HG03097 (cell line): Measurements from ENCODE around the gene CELSR1.

ENCODE experiments used
- ATAC-seq: cut with Tn5 transposase; IDR thresholded peaks from one replicate; pipeline ENCODE4 v1.9.1; 2021; ENCODE audit not compliant: unreplicated experiment, low FRiP score

CELSR1 gene

DNA sequence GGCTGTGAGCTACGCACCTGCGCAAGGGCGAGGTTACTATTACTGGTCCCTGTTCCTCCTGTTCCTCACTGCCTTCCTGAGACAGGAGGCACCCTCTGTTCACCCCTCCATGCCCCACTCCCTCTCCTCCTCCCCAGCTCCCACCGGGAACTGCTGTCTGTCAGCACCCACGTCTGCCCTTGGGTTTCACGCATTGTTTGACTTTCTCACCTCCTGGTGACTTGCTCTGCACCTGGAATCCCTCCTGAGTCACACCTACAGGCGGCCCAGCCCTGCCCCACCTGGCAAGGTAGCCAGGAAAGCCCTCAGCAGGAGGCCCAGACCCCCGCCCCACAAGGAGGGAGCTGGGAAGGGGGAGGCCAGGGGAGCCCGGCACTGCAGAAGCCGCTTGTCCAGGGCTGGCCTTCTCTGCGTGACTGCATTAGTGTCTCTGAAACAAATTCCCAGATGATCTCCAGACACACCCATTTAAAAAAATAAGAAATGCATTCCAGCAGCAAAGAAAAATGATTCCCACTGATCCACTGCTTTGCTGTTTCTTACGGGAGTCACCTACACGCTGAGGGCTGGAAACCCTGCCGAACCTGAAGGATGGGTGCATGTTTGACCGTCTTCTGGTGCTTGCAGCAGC lies 86.4 kb downstream of the CELSR1 start:
- ATAC-seq = no peak

DNA sequence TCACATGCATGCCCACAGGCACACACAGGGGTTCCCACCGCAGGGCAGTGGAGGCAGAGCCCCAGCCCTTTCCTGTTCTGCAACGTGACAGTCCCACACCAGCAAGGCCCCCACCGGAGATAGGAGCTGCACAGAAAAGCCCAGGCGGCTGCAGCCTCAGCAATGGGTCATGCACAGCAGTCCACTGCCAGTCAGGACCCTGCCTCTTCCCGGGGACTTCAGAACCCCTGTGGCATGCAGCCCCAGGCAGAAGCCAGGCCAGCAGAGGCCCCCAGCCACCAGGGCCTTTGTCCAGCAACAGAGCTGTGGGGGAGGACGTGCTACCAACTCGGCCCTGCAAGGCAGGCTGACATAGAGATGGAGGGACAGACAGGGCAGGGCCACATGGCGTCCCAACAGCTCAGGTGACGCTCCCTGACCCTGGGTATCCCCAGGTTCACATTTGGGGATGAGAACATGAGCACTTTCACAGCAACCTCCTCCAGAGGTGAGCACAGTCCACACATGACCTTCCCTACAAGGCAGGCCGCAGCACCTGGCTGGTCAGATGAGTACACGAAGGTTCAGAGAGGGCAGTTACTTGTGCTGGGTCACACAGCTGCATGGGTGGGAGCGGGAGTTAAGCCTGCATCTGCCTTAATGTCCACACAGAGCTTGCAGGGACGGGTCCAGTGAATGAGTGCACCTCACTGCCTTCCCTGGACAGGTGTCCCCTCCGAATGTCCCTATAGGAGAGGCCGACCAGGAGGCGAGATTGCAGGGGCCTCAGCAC lies 87.3 kb downstream of the CELSR1 start:
- no peak for ATAC-seq

- no peak for ATAC-seq
Observed at GRCh38 chr22:46449116-46449691, 88.2 kb downstream of the CELSR1 start.

DNA sequence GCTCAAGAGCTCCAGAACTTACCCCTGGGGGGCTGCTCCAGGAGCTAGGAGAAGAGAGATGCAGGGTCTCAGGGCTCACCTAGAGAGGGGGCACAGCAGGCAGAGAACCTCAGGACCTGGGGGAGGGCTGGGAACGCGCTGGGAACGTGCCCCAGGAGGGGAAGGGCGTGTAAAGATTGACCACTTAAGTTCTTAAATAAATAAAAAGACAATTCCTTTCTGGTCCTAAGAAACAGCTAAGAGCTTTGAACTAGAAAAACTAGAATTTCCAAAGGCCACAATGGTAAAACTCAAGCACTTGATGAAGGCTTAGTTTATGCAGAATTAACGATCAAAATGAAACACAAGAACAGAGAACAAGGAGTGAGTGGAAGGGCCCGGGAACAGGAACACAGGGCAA lies 89.1 kb downstream of the CELSR1 start:
- ATAC-seq = no peak

DNA sequence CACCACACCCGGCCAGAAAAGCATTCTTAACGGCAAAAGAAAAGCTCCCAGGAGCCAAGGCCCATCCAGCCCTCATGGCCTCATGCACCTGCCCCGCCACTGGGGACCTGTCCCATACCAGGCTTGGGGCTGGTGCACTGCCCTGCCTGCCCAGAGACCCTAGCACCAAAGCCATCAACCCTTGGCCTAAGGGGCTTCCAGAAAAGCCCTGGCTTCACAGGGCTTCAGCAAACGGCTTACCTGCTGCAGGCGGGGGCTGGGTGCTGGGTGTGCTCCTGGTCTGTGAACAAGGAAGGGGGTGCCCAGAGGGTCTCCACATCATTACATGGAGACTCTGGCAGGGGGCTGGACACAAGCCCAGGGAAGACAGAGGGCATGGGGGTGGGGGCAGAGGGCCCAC lies 89.5 kb downstream of the CELSR1 start:
- ATAC-seq = no peak

DNA sequence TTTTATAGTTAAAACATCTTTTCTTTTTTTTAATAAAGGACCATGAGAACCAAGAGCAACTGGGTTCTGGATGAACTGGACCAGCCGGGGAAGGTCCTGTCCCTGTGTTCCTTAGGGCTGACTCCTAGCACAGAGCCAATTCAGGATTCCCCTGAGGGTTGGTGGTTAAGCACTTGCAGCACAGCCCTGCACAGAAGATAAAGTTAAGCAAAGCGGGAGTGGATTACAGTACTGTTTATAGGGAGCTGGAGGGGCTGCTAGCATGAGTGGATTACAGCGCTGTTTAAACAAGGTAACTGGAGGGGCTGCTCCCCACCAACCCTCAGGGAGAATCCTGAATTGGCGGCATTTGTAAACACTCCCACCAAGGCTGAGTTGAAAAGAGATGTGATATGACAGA lies 90.6 kb downstream of the CELSR1 start:
- ATAC-seq = no peak

GRCh38 chr22:46445771-46446420 lies 91.5 kb downstream of the CELSR1 start:
- no peak for ATAC-seq

DNA sequence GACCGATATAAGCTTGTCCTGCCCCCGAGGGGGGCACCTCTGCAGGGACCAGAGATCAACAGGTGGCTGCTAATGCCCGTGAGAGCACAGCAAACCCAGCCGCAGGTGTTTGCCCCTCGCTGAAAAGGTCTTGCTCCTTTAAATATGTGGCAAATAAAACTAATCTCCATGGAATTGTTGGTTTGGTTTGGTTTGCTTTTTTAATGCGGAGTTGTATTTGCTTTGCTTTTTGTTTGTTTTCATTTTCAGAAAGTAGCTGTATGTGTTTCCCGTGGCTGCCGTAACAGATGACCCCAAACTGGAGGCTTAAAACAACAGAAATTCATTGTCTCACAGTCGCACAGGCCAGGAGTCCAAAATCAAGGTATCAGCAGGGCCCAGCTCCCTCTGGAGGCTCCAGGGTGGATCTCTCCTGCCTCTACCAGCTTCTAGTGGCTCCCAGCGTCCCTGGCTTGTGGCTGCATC lies 93.0 kb downstream of the CELSR1 start:
- no peak for ATAC-seq

DNA sequence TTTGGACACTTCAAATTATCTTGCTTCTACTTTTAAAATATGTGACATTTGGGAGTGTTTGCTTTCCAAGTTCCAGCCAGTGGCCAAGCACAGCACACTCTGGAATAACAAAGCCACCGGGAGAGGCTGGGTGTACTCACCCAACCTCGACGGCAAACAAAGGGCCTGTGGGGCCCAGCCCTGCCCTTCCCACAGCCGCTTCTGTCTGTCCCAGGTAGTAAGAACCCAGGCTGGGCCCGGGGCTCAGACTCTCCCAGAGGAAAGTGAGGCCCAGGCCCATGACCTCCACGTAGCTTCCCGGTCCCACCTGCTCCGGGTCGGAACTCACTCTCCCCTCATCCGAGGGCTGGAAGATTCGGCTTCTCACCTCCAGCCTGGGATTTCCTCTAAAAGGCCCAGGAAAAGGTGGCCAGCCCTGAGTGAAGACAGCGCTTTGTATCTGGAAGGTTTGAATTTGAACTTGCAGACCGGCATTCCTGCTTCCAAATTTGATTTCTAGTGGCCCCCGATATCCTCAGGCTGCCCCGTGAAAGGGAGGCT lies 93.5 kb downstream of the CELSR1 start:
- no peak for ATAC-seq

- ATAC-seq = no peak
Observed at GRCh38 chr22:46442217-46442853, 95.1 kb downstream of the CELSR1 start.

- ATAC-seq = no peak
Observed at GRCh38 chr22:46439576-46440465, 97.6 kb downstream of the CELSR1 start.

GRCh38 chr22:46439111-46439510 lies 98.3 kb downstream of the CELSR1 start:
- no peak for ATAC-seq

DNA sequence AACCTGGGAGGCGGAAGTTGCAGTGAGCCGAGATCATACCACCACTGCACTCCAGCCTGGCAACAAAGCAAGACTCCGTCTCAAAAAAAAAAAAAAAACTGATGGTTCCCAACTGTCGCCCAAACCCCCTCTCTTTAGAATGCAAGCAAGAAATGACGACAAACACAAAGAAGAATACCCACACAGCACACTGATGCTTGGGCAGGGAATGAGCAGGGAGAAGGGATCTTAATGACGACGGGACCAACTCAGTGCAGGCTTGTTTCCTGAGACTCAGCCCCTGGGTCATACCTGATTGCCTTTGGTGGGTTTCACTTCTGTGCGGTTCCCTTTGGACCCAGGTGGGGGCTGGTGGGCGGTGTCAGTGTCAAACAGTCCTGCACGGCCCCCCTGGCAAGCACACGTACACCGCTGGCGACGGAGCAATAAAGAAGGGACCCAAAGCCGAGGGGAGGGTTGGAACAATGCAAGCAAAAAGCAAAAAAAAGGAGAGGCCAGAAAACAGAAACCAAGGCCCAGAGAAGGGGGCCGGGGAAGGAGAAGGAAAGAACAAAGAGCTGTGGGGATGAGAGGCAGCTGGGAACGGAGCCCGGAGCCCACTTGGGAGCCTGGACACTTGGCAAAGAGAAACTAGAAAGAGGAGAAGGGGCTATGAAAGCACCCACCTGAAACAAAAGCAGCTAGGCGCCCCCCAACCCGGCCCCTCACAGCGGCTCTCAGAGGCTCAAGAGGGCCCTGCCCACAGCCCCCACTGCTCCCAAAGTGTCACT lies 99.6 kb downstream of the CELSR1 start:
- ATAC-seq = no peak

DNA sequence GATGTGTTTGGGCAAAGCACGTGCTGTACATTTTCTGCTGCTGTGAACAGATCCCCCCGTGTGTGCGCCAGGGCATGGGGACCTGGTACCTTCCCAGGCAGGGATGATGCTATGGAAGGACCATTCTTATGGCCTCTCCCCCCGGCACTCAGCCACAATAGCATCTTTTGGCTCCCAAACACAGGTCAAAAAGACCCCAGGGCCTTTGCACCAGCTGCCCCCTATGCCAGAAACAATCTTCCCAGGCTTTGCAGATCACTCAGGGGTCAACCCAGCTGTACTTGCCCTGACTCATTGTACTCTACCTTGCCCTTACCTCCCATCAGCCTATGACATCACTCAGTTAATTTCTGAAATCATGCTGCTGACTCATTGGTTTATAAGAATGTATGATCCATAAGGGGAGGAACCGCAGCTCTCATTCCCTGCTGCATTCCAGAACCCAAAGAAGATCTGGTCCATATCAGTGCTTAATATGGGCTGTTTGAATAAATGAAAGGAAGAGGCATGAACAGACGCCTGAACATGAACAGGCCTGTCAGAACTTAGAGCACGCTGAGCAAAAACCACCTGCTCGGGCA lies 100.7 kb downstream of the CELSR1 start:
- no peak for ATAC-seq

DNA sequence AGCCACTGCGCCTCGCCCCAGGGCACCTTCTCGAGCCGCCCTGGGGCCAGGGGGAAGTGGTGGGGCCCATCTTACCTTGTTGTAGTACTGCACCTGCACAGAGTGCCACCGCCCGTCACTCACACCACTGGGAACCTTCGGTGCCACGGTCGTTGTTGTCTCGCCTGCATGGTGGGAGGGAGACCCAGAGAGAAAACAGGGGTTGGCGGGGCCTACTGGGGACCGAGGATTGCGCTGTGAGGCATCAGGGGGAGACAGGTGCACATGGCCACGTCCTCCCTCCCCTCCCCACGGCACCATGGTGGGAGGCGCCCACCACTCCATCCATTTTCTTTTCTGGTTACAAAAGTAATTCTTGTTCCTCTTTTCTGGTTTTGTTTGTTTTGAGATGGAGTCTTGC lies 104.1 kb downstream of the CELSR1 start:
- ATAC-seq = no peak

- ATAC-seq = no peak
Observed at GRCh38 chr22:46432164-46433068, 105.0 kb downstream of the CELSR1 start.

DNA sequence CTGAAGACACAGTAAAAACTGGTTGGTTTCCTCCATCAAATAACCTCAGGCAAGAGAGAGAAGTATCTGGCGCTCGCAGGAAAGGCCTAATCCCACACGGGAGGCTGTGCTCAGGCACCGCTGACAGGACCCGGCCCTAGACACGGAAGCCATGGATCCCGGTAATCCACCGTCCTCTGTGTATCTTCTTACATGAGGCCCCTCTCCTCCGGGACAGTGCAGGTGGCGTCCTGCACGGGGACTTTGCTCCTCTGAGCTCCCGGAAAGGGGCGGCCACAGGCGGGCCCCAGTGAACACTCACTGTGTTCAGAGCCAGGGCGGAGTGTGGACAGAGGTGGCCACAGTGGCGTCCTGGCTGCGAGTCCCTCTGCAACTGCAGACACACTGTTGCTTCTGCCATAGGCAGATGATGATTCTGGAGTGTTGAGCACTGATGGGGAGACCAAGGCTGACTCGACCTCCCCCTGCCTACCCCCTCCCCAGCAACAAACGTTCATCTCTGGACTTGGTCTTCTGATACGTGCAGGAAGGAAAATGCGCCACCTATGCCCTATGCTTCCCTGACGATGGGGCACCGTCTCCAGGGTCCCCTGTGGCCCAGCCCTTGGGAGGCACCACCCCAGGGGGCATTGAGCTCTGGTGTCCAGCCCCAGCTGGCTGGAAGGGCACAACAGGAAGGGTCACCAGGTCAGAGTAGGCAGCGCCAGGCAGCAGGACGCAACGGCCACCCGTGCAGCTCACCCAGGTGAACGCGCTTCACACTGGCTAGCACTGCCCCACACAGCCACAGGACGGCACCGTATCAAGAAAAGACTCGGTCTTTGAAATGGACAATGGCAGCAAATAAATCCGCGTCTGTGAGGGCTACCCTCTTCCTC lies 106.2 kb downstream of the CELSR1 start:
- ATAC-seq = no peak
